OCI-LY7 (cell line): Measurements from ENCODE around the gene TMEM115.

Experiments
- CTCF ChIP-seq: fragments of 200-600 bp; sonication (generic); conservative IDR thresholded peaks from 2 replicates; pipeline ENCODE4 v1.5.1; 2014; ENCODE audit warnings: mild to moderate bottlenecking, antibody characterized with exemption, low read length, moderate library complexity, mixed read lengths
- EZH2phosphoT487 ChIP-seq: fragments of 200-600 bp; sonication (generic); IDR thresholded peaks from 2 replicates; pipeline ENCODE4 v1.6.1; 2018; ENCODE audit warnings: low read depth, borderline replicate concordance, mild to moderate bottlenecking, mixed run types, antibody characterized with exemption, low read length, moderate library complexity, mixed read lengths

- no peak for TF ChIP-seq CTCF
- TF ChIP-seq EZH2phosphoT487, result no peak
Observed at GRCh38 chr3:50371133-50371685, 11.9 kb upstream of the TMEM115 start.
